ENCODE measurements around the gene CISH.

DNA sequence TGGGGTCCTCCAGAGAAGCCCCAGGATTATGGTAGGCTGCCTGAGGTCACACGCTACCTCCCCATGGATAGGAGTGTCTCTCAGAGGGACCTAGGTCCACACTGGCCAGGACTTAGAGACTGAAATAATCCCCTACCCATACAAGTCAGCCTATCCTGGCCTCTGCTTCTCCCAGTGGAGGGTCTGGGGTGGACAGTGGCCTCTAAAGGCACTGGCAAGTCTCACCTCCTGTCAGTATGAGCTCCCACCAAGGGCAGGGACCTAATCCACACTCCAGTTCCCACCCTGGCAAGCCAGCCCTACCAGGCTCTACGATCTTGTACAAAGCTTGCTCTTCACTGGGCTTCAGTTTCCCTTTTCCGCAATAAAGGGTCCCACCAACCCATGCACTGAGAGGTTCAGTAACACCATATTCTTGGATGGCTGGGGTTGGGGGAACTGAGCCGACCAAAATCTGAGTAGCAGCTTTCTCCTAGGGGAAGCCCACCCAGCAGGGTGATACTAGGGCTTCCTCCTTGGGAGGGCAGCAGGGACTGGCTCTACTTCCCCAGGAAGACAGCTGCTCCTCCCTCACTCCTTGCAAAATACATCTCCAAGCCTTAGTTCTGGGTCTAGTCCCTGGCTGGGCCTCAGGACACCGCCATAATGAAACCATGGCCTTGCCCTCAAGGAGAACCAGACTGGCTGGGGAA, 2.4 kb downstream of the CISH start:
- TF ChIP-seq, protein P1, sequence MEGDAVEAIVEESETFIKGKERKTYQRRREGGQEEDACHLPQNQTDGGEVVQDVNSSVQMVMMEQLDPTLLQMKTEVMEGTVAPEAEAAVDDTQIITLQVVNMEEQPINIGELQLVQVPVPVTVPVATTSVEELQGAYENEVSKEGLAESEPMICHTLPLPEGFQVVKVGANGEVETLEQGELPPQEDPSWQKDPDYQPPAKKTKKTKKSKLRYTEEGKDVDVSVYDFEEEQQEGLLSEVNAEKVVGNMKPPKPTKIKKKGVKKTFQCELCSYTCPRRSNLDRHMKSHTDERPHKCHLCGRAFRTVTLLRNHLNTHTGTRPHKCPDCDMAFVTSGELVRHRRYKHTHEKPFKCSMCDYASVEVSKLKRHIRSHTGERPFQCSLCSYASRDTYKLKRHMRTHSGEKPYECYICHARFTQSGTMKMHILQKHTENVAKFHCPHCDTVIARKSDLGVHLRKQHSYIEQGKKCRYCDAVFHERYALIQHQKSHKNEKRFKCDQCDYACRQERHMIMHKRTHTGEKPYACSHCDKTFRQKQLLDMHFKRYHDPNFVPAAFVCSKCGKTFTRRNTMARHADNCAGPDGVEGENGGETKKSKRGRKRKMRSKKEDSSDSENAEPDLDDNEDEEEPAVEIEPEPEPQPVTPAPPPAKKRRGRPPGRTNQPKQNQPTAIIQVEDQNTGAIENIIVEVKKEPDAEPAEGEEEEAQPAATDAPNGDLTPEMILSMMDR (IDR thresholded peaks at IDR 0.05; ENCODE audit: low read depth, low read length, missing input control): no peak
- TF ChIP-seq JUND (IDR thresholded peaks at IDR 0.05) (no peak), YY1 (IDR thresholded peaks at IDR 0.05) (no peak), HNF4A (conservative IDR thresholded peaks at IDR 0.05) (no peak), TAF1 (conservative IDR thresholded peaks at IDR 0.05) (no peak), RAD21 (IDR thresholded peaks at IDR 0.05) (no peak)
- TF ChIP-seq, protein P2, sequence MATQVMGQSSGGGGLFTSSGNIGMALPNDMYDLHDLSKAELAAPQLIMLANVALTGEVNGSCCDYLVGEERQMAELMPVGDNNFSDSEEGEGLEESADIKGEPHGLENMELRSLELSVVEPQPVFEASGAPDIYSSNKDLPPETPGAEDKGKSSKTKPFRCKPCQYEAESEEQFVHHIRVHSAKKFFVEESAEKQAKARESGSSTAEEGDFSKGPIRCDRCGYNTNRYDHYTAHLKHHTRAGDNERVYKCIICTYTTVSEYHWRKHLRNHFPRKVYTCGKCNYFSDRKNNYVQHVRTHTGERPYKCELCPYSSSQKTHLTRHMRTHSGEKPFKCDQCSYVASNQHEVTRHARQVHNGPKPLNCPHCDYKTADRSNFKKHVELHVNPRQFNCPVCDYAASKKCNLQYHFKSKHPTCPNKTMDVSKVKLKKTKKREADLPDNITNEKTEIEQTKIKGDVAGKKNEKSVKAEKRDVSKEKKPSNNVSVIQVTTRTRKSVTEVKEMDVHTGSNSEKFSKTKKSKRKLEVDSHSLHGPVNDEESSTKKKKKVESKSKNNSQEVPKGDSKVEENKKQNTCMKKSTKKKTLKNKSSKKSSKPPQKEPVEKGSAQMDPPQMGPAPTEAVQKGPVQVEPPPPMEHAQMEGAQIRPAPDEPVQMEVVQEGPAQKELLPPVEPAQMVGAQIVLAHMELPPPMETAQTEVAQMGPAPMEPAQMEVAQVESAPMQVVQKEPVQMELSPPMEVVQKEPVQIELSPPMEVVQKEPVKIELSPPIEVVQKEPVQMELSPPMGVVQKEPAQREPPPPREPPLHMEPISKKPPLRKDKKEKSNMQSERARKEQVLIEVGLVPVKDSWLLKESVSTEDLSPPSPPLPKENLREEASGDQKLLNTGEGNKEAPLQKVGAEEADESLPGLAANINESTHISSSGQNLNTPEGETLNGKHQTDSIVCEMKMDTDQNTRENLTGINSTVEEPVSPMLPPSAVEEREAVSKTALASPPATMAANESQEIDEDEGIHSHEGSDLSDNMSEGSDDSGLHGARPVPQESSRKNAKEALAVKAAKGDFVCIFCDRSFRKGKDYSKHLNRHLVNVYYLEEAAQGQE (IDR thresholded peaks at IDR 0.05): no peak
- TF ChIP-seq, protein P3, sequence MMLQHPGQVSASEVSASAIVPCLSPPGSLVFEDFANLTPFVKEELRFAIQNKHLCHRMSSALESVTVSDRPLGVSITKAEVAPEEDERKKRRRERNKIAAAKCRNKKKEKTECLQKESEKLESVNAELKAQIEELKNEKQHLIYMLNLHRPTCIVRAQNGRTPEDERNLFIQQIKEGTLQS (IDR thresholded peaks at IDR 0.05): no peak

Data from liver (tissue), 3 donors.